PFSK-1 (cell line): ENCODE results near the gene BCAT1.

Experiments used
- POLR2AphosphoS5 ChIP-seq: IDR thresholded peaks from 2 replicates; pipeline ENCODE4 v1.6.1; 2012; ENCODE audit warnings: low read depth, mild to moderate bottlenecking, control low read depth, low read length, moderate library complexity
- REST ChIP-seq, 2 experiments: IDR thresholded peaks; 2 replicates each; pipeline versions ENCODE4 v1.6.1 to v1.8.0; 2011 to 2012; ENCODE audit warnings: low read depth in 2 of 2, low read length in 2 of 2, control low read depth in 1 of 2, inconsistent platforms in 1 of 2, mild to moderate bottlenecking in 1 of 2, moderate library complexity in 1 of 2; ENCODE audit not compliant: insufficient read depth in 1 of 2
- TAF1 ChIP-seq: IDR thresholded peaks from 2 replicates; pipeline ENCODE4 v1.6.1; 2012; ENCODE audit warnings: low read length, control low read depth, borderline replicate concordance; ENCODE audit not compliant: insufficient read depth

DNA sequence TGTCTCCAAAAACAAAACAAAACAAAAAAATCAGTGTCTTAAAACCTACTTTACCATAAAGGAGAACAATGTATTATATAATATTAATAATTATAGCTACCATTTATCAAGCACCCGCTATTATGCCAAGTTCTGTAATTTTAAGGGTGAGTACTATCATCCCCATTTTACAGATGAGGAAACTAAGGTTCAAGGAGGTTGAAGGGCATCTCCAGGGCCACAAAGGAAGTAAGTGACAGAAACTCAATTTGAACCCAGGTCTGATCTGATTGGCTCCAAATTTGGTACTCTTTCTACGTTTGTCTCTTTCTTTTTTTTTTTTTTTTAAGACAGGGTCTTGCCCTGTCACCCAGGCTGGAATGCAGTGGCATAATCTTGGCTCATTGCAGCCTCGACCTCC, 115.4 kb downstream of the BCAT1 start:
- TF ChIP-seq REST (IDR thresholded peaks at IDR 0.05; ENCODE audit: insufficient read depth in 1 of 2, low read depth in 2 of 2, low read length in 2 of 2) (no peak), POLR2AphosphoS5 (no peak), TAF1 (no peak)
